ENCODE results near the gene RAD51B. TPM values are rescaled to one million over a fixed set of nuclear protein-coding genes. Genes with fewer than 3 reads are reported as not detected.

RAD51B gene
- total RNA-seq, 4 donors from 2014 or later, result 6.2 to 39.9 (median 12.9) TPM

DNA sequence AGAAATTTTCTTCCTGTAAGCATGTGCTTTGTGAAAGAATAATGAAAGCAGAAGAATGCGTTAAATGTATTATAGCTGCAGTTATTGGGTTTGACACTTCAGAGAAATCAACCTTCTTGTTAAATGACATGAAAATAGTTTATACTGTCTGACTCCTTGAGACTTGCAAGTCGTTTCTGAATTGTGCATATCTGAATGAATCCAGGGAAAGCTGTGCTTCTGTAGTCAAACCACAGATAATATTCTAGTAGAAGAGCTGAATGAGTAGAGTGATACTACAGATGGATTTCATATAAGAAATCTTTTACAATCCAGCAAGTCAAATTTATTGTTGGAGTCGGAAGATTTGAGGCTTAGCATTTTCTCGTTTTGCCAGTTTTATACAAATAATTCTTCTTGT is 343.3 kb downstream of the RAD51B start:
- TF ChIP-seq POLR2A (IDR thresholded peaks at IDR 0.05), result no peak
- Histone ChIP-seq H3K9me3 (no peaks in the 10 kb centered on the region), H3K27me3 (no peaks in the 10 kb centered on the region), H3K27ac (no peak overlapping the region), H3K36me3 (no peaks in the 10 kb centered on the region), H3K4me1 (peaks cover 0 to 67% (median 15%) of the 10 kb centered on the region in 3 donors), H3K4me3 (no peak overlapping the region)
- intact Hi-C loops (cut with DNase I), result no loop called here
- no peak for DNase-seq
- 80 to 90% methylated on average over 4 of the region's 4 CpGs for WGBS, 2 donors

DNA sequence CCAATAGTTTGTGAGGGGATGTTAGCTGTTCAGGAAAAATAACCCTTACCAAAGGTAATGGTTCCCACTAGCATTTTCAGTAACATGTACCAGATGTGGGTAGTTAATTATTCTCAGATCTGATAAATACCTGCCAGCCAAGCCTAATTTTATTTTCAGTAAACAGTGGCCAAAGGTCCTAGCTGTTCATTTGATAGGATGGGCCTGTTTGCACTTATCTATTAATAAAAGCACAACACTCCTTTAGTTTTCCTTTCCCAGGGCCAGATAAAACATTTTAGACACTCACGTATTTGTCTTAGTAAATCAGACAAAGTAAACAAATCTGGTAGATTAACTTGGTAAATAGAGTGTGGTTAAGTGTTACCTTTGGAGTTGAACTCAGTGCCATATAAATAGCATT is 345.1 kb downstream of the RAD51B start:
- TF ChIP-seq CTCF (IDR thresholded peaks at IDR 0.05) (no peak), POLR2A (IDR thresholded peaks at IDR 0.05) (no peak)

DNA sequence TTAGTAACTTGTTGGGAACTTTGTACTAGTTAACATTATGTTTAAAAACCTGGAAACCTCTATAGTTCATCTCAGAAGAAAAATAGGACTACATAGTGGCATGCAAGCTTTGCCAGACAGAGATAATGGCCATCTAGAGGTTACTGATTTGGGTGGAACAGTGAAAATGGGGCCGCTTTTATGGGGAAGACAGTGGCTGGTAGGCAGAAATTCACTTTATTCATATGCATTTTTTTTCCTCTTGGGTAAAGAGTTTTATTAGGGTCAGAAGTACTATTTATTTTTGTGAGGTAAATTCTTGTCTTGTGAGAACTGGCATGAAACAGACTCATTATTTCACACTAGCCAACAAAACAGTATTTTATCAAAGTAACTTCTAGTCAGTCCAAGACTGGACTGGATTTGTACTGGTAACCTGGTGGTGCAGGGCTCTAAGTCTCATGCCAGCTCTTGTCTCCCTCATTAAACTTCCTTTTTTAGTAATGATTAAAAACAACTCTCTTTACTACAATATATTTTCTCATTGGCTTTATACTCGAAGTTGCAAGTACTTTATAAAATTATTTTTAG is 345.8 kb downstream of the RAD51B start:
- 73 to 75% methylated on average over 2 of the region's 2 CpGs for WGBS, 2 donors

More for the DNA sequence above, 345.1 kb downstream of the RAD51B start:
- H3K4me1 ChIP-seq, result peaks cover 0 to 66% (median 12%) of the 10 kb centered on the region in 3 donors
- intact Hi-C loops (cut with DNase I), result no loop called here
- H3K27ac ChIP-seq, result peak overlapping the region in 2 of 4 donors; percentile 1 to 31
- H3K36me3 ChIP-seq, result no peaks in the 10 kb centered on the region
- 34 to 46% methylated on average over 1 of the region's 1 CpG for WGBS, 2 donors
- DNase-seq, result no peak
- H3K9me3 ChIP-seq, result no peaks in the 10 kb centered on the region
- H3K27me3 ChIP-seq, result no peaks in the 10 kb centered on the region
- H3K4me3 ChIP-seq, result no peak overlapping the region

GRCh38 chr14:68166731-68167382 is 347.3 kb downstream of the RAD51B start:
- Histone ChIP-seq H3K27ac (no peak overlapping the region), H3K36me3 (no peaks in the 10 kb centered on the region), H3K9me3 (no peaks in the 10 kb centered on the region), H3K27me3 (no peaks in the 10 kb centered on the region), H3K4me1 (peaks cover 0 to 52% (median 5%) of the 10 kb centered on the region in 3 donors), H3K4me3 (no peak overlapping the region)
- intact Hi-C loops (cut with DNase I), result no loop called here
- no peak for DNase-seq
- 76 to 82% methylated on average over 3 of the region's 3 CpGs for WGBS, 2 donors
- TF ChIP-seq CTCF (IDR thresholded peaks at IDR 0.05), result no peak
- TF ChIP-seq POLR2A (IDR thresholded peaks at IDR 0.05), result no peak

More for the DNA sequence above, 345.8 kb downstream of the RAD51B start:
- no peaks in the 10 kb centered on the region for H3K9me3 ChIP-seq
- DNase-seq, result no peak
- H3K27ac ChIP-seq, result peak overlapping the region in 1 of 4 donors; percentile 1
- H3K4me3 ChIP-seq, result no peak overlapping the region
- no peaks in the 10 kb centered on the region for H3K27me3 ChIP-seq
- H3K36me3 ChIP-seq, result no peaks in the 10 kb centered on the region
- peaks cover 0 to 60% (median 11%) of the 10 kb centered on the region in 3 donors for H3K4me1 ChIP-seq
- intact Hi-C loops (cut with DNase I), result no loop called here
- no peak for TF ChIP-seq POLR2A (IDR thresholded peaks at IDR 0.05)
- no peak for TF ChIP-seq CTCF (IDR thresholded peaks at IDR 0.05)

DNA sequence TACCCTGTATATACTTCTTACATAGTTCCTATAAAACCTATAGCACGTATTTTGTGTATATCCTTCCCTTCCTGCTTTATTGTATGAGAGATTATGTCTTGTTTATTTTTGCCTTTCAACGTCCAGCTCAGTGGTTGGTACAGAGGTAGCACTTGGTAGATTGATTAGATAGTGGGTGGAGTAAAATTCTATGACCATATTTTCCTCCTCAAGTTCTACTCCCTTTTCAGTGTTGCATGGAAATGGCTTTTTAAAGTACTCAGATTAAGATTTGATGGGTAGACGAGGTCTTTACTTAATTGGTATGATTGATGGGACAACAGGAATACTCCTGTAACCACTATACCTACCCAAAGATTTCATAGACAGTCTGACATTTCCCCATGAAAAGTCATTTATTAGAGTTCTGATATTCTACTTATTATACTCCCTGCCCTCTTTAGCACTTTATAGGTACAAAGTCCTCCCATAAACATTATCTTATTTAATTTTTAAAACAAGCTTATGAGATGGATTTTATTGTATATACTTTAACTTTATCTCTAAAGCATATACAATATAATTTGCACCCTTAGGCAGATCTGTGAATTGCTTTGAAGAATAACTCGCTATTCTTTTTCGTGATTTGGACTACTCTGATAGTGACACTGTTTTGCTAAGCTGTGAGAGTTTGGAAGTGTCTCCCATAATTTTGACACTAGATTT is 348.0 kb downstream of the RAD51B start:
- H3K27me3 ChIP-seq, result no peaks in the 10 kb centered on the region
- no peak overlapping the region for H3K4me3 ChIP-seq
- no peaks in the 10 kb centered on the region for H3K36me3 ChIP-seq
- intact Hi-C loops (cut with DNase I), result no loop called here
- no peak for TF ChIP-seq CTCF (IDR thresholded peaks at IDR 0.05)
- no peak for TF ChIP-seq POLR2A (IDR thresholded peaks at IDR 0.05)
- no peak overlapping the region for H3K27ac ChIP-seq
- no peaks in the 10 kb centered on the region for H3K9me3 ChIP-seq
- 61 to 79% methylated on average over 5 of the region's 5 CpGs for WGBS, 2 donors
- peaks cover 0 to 59% (median 10%) of the 10 kb centered on the region in 3 donors for H3K4me1 ChIP-seq
- no peak for DNase-seq
